ENCODE data around the gene TMEM30A.

DNA sequence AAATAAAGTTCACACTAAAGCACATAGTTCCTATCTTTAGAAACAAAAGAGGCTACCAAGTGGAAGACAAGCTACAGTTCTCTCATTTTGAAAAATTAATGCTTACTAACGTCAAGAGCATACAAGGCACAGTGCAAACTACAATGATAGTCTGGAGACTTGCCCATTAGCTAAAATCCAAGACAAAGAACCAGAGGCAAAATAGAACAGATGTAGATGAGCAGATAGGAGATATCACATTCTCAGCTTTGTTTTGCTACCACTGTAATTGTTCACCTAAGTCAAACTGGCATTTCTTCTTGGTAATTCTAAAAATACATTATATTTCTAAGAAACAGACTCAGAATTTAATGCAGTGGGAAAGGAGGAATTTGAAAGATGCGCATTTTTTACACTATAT, 5.2 kb downstream of the TMEM30A start:
- TF ChIP-seq, protein P1, sequence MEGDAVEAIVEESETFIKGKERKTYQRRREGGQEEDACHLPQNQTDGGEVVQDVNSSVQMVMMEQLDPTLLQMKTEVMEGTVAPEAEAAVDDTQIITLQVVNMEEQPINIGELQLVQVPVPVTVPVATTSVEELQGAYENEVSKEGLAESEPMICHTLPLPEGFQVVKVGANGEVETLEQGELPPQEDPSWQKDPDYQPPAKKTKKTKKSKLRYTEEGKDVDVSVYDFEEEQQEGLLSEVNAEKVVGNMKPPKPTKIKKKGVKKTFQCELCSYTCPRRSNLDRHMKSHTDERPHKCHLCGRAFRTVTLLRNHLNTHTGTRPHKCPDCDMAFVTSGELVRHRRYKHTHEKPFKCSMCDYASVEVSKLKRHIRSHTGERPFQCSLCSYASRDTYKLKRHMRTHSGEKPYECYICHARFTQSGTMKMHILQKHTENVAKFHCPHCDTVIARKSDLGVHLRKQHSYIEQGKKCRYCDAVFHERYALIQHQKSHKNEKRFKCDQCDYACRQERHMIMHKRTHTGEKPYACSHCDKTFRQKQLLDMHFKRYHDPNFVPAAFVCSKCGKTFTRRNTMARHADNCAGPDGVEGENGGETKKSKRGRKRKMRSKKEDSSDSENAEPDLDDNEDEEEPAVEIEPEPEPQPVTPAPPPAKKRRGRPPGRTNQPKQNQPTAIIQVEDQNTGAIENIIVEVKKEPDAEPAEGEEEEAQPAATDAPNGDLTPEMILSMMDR (IDR thresholded peaks at IDR 0.05), result no peak
- TF ChIP-seq POLR2A (IDR thresholded peaks at IDR 0.05), result no peak

All from lower leg skin (tissue), 3 donors.